Stomach (tissue), 9 donors: ENCODE results near the gene TRIM10. TPM values are rescaled to one million over a fixed set of nuclear protein-coding genes. Genes with fewer than 3 reads are reported as not detected.

Experiments
- DNase-seq, 2 donors: peaks; one replicate each; pipeline versions ENCODE4 v3.0.0 to v3.0.0-alpha.2; 2013 to 2019
- H3K27ac ChIP-seq, 5 donors: fragments of 200-600 bp in 4 of 5; sonication (generic) in 4 of 5; one replicate each; pipeline ENCODE4 v1.5.1; 2013 to 2019; ENCODE audit warnings: mild to moderate bottlenecking in 1 of 5, moderate library complexity in 1 of 5
- H3K27me3 ChIP-seq, 3 donors: fragments of 200-600 bp; sonication (generic); one replicate each; pipeline ENCODE4 v1.5.1; 2017 to 2019; ENCODE audit warnings: mixed run types in 1 of 3
- H3K36me3 ChIP-seq, 4 donors: fragments of 200-600 bp; sonication (generic); 1 replicate in 3 of 4; 2 replicates in 1 of 4; pipeline ENCODE4 v1.5.1; 2016 to 2019
- H3K4me1 ChIP-seq, 4 donors: fragments of 200-600 bp; sonication (generic); one replicate each; pipeline ENCODE4 v1.5.1; 2016 to 2019
- H3K4me3 ChIP-seq, 4 donors: fragments of 200-600 bp; sonication (generic) in 3 of 4; one replicate each; pipeline ENCODE4 v1.5.1; 2016 to 2019; ENCODE audit warnings: mild to moderate bottlenecking in 1 of 4
- H3K9me3 ChIP-seq, 4 donors: fragments of 200-600 bp; sonication (generic); one replicate each; pipeline ENCODE4 v1.5.1; 2016 to 2019
- CTCF ChIP-seq, 7 experiments: fragments of 450-650 bp in 4 of 7; fragments of 200-600 bp in 3 of 7; sonication (generic) in 3 of 7; IDR thresholded peaks; one replicate each; pipeline ENCODE4 v1.5.1; 2016 to 2019; ENCODE audit warnings: antibody characterized with exemption in 7 of 7, control low read depth in 2 of 7, mild to moderate bottlenecking in 1 of 7
- EP300 ChIP-seq: sonication (generic); formaldehyde crosslinking; IDR thresholded peaks from one replicate; pipeline ENCODE4 v1.6.1; 2017; ENCODE audit warnings: antibody characterized with exemption
- POLR2A ChIP-seq, 4 donors: fragments of 450-650 bp; IDR thresholded peaks; one replicate each; pipeline ENCODE4 v1.6.1; 2016; ENCODE audit warnings: antibody characterized with exemption in 4 of 4, control low read depth in 2 of 4, mild to moderate bottlenecking in 1 of 4, moderate library complexity in 1 of 4
- POLR2AphosphoS5 ChIP-seq, 3 donors: sonication (generic); formaldehyde crosslinking; IDR thresholded peaks; one replicate each; pipeline ENCODE4 v1.6.1; 2016; ENCODE audit warnings: antibody characterized with exemption in 3 of 3
- WGBS, 5 donors: extraction: QIAGEN DNeasy Blood & Tissue Kit in 3 of 5; methylation state at CpG; one replicate each; pipeline versions ENCODE4 v1.1.5 to v1.1.7; 2013 to 2018; 5-methylcytosine and 5-hydroxymethylcytosine counted together
- intact Hi-C: fragments of 100-400 bp; cut with DNase I; formaldehyde crosslinking; loops from one replicate; pipeline ENCODE4 v1.15.1; 2023; ENCODE audit warnings: low total_unique reads
- polyA plus RNA-seq, 3 donors: library from polyadenylated mRNA; stranded (reverse); fragments of 200-250 nt; gene quantifications; one replicate each; pipeline ENCODE4 v1.2.3, GENCODE V29; 2013
- total RNA-seq, 5 donors: library from RNA; depleted of rRNA; stranded (reverse); fragments of >200 nt; gene quantifications; one replicate each; pipeline versions ENCODE4 v1.1.0 to v1.2.3, GENCODE V29; 2014 to 2016
- donor health status: healthy with polysubstance abuse.
- donor health status: Bipolar disorder and iron deficiency.
- donor health status: healthy.

TRIM10 gene
- total and polyA plus RNA-seq, 8 donors: 0.37 to 2.3 (median 0.58) TPM; not detected in 5

- Histone ChIP-seq H3K4me1 (peaks cover 0 to 6% (median 0%) of the 10 kb centered on the region in 4 donors), H3K36me3 (no peaks in the 10 kb centered on the region)
Observed at GRCh38 chr6:30111266-30111856, 49.6 kb downstream of the TRIM10 start.

DNA sequence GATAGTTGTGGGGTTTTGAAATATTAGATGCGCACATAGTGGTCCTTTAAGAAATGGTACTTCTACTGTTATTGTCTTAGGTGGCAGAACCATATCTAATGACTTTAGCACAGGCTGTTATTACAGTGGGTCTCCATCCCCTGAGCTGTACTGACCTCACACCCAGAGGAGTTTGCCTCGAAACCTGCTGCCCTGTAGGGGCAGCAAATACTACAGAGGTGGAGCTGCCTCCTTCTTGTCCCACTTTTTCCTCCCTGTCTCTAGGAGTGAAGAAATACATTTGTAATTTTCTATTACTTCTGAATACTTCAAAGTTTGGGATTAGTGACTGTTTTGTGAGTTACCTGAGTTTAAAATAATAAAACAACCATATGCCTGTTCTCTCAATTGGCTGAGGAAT lies 56.4 kb downstream of the TRIM10 start:
- no peak for TF ChIP-seq POLR2AphosphoS5 (IDR thresholded peaks at IDR 0.05)
- no peak for TF ChIP-seq EP300
- no peak for TF ChIP-seq CTCF (IDR thresholded peaks at IDR 0.05)
- no peak for TF ChIP-seq POLR2A (IDR thresholded peaks at IDR 0.05)
- DNase-seq: no peak
- intact Hi-C loops: no loop called here
- Histone ChIP-seq H3K4me3 (no peak overlapping the region), H3K36me3 (no peaks in the 10 kb centered on the region), H3K27ac (no peak overlapping the region), H3K4me1 (peaks cover 30 to 40% (median 38%) of the 10 kb centered on the region in 4 donors), H3K27me3 (peaks cover 4 to 79% (median 13%) of the 10 kb centered on the region in 3 donors), H3K9me3 (no peaks in the 10 kb centered on the region)
- WGBS, 5 donors: 74 to 100% (median 90%) methylated on average over 2 of the region's 2 CpGs

More at GRCh38 chr6:30111266-30111856, 49.6 kb downstream of the TRIM10 start:
- WGBS, 5 donors: 35 to 62% (median 43%) methylated on average over 23 to 27 of the region's 27 CpGs
- no peak for DNase-seq
- Histone ChIP-seq H3K27ac (no peak overlapping the region), H3K9me3 (no peaks in the 10 kb centered on the region), H3K27me3 (peaks cover 0 to 81% (median 9%) of the 10 kb centered on the region in 3 donors), H3K4me3 (peak overlapping the region in 2 of 4 donors; percentile 18 to 32)
- no peak for TF ChIP-seq EP300
- TF ChIP-seq CTCF (IDR thresholded peaks at IDR 0.05): no peak
- TF ChIP-seq POLR2AphosphoS5 (IDR thresholded peaks at IDR 0.05): no peak
- no peak for TF ChIP-seq POLR2A (IDR thresholded peaks at IDR 0.05)
- intact Hi-C loops: no loop called here

- H3K36me3 ChIP-seq: no peaks in the 10 kb centered on the region
- H3K27me3 ChIP-seq: peaks cover 4 to 79% (median 13%) of the 10 kb centered on the region in 3 donors
- no peak for DNase-seq
- 36 to 42% (median 38%) methylated on average over 3 of the region's 3 CpGs for WGBS, 5 donors
- no peak overlapping the region for H3K27ac ChIP-seq
- TF ChIP-seq POLR2AphosphoS5 (IDR thresholded peaks at IDR 0.05) (no peak), POLR2A (IDR thresholded peaks at IDR 0.05) (no peak), CTCF (IDR thresholded peaks at IDR 0.05) (no peak), EP300 (no peak)
- H3K4me1 ChIP-seq: peaks cover 30 to 40% (median 38%) of the 10 kb centered on the region in 4 donors
- intact Hi-C loops: no loop called here
- no peaks in the 10 kb centered on the region for H3K9me3 ChIP-seq
- peak overlapping the region; percentile 43 to 50 (median 48) for H3K4me3 ChIP-seq
Observed at GRCh38 chr6:30103872-30104179, 57.2 kb downstream of the TRIM10 start.

DNA sequence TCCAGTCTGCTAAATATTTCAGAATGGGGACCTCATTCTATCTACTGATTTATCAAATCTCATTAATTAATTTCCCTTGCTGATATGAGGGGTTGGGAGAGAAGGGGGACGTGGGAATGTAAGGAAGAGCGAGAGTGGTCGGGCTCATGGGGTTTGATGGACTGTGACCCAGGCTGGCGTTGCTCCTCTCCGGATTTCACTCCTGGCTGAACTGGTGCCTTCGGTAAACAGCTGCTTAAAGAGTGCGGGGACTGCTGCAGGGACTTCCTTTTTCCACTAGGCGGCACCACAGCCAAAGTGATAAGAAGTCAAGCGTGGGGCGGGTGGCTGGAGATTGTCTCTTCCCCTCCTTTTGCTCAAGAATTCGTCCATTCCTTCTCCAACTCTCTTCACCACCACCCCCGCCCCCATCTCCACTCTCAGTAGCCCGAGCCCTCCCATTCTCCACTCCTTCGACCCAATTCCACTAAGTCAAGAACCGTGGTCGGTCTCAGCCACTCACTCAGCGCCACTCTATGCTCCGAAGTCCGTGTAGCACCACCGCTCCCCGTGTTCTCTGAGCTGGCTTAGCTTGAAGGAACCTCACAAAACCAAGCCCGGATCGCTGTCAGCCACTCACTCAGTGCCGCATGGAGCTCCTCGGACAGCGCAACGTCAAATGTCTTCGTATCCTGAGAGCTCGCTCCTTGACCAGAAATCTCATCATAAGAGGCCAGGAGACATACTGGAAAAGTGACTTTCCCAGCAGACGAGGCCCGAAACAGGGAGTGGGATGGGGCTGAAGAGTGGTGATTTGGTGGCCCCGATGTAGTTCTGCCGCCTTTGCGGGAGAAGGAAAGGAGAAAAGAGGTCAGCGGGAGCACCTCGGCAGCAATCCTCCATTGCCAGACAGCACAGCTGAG lies 57.8 kb downstream of the TRIM10 start:
- Histone ChIP-seq H3K27me3 (peaks cover 4 to 79% (median 13%) of the 10 kb centered on the region in 3 donors), H3K36me3 (no peaks in the 10 kb centered on the region), H3K4me3 (peak overlapping the region; percentile 43 to 50 (median 48)), H3K9me3 (no peaks in the 10 kb centered on the region), H3K4me1 (peaks cover 30 to 44% (median 38%) of the 10 kb centered on the region in 4 donors), H3K27ac (peak overlapping the region in 4 of 5 donors; percentile 74 to 82 (median 80))
- intact Hi-C loops: no loop called here
- WGBS, 5 donors: 2 to 5% (median 3%) methylated on average over 35 to 36 of the region's 36 CpGs
- TF ChIP-seq POLR2A (IDR thresholded peaks at IDR 0.05): no peak
- TF ChIP-seq POLR2AphosphoS5 (IDR thresholded peaks at IDR 0.05): peak in 2 of 3 donors; percentile 14 to 46
- TF ChIP-seq CTCF (IDR thresholded peaks at IDR 0.05): peak in 5 of 7 experiments; percentile 83 to 97 (median 92)
- TF ChIP-seq EP300: no peak
- peak; percentile 93 to 95 for DNase-seq
